Endothelial cell of umbilical vein (primary cell): ENCODE results near the gene CETN1. TPM values are rescaled to one million over a fixed set of nuclear protein-coding genes. Genes with fewer than 3 reads are reported as not detected.

Experiments
- BruUV-seq: library from RNA; stranded (reverse); fragments of 400-500 nt; replicated peaks from 2 replicates; lab custom pipeline; 2021; lab: Mats Ljungman, UMichigan
- CTCF ChIA-PET: fragments of 300-600, 350-600 bp; sonication (Branson Sonifier 250); formaldehyde crosslinking; loops from one replicate; lab custom pipeline; 2021; ENCODE audit warnings: antibody characterized with exemption, inconsistent platforms; lab: Charles Lee
- POLR2A ChIA-PET: fragments of 300-600, 350-600 bp; sonication (Branson Sonifier 250); formaldehyde crosslinking; loops from one replicate; lab custom pipeline; 2021; ENCODE audit warnings: antibody characterized with exemption, inconsistent platforms; lab: Charles Lee
- DNase-seq: peaks from one replicate; pipeline ENCODE4 v3.0.0-alpha.2; 2011; ENCODE audit warnings: low read depth, low spot score
- FAIRE-seq: peaks from 2 replicates; lab custom pipeline; 2011; peaks lifted over from hg19 to GRCh38; lab: Jason Lieb, UNC
- H2AFZ ChIP-seq: 2 replicates; pipeline ENCODE4 v1.6.0; 2012; ENCODE audit warnings: low read depth, low read length, control low read depth, inconsistent platforms
- H3K27ac ChIP-seq: 2 replicates; pipeline ENCODE4 v1.5.1; 2011; ENCODE audit warnings: low read depth, mild to moderate bottlenecking, control low read depth, low read length, moderate library complexity; ENCODE audit not compliant: insufficient read depth
- H3K27me3 ChIP-seq, 2 experiments: 2 replicates each; pipeline versions ENCODE4 v1.6.0 to v1.6.1; 2011; ENCODE audit warnings: low read length in 2 of 2, mixed read lengths in 1 of 2; ENCODE audit not compliant: control insufficient read depth in 2 of 2, insufficient read depth in 2 of 2
- H3K36me3 ChIP-seq, 2 experiments: 2 replicates in 1 of 2; 3 replicates in 1 of 2; pipeline ENCODE4 v1.5.1; 2011; ENCODE audit warnings: low read length in 2 of 2, mild to moderate bottlenecking in 1 of 2, moderate library complexity in 1 of 2; ENCODE audit not compliant: control insufficient read depth in 2 of 2, insufficient read depth in 2 of 2; ENCODE audit errors: extremely low read depth in 1 of 2
- H3K4me1 ChIP-seq: 3 replicates; pipeline ENCODE4 v1.5.1; 2011; ENCODE audit warnings: mild to moderate bottlenecking, low read length; ENCODE audit not compliant: control insufficient read depth, insufficient read depth; ENCODE audit errors: extremely low read depth
- H3K4me2 ChIP-seq: 2 replicates; pipeline ENCODE4 v1.6.1; 2011; ENCODE audit warnings: low read length, control low read depth, mixed read lengths; ENCODE audit not compliant: insufficient read depth
- H3K4me3 ChIP-seq, 3 experiments: fragments of 200-600 bp in 1 of 3; sonication (generic), shearing (Covaris generic) in 1 of 3; replicated peaks in 1 of 3; 2 replicates each; pipeline ENCODE4 v1.5.1; 2011 to 2016; ENCODE audit warnings: control low read depth in 3 of 3, low read length in 3 of 3, mild to moderate bottlenecking in 2 of 3, inconsistent platforms in 1 of 3, low read depth in 1 of 3, moderate library complexity in 1 of 3; ENCODE audit not compliant: insufficient read depth in 1 of 3
- H3K79me2 ChIP-seq: 2 replicates; pipeline ENCODE4 v1.6.0; 2012; ENCODE audit warnings: low read length, inconsistent platforms; ENCODE audit not compliant: control insufficient read depth, insufficient read depth
- H3K9ac ChIP-seq: replicated peaks from 2 replicates; pipeline ENCODE3; 2011; ENCODE audit warnings: low read length, control low read depth; ENCODE audit not compliant: insufficient read depth; ENCODE audit errors: extremely low read depth
- H3K9me1 ChIP-seq: replicated peaks from 3 replicates; pipeline ENCODE4 v1.6.0; 2011; ENCODE audit warnings: mild to moderate bottlenecking, low read length; ENCODE audit not compliant: control insufficient read depth, insufficient read depth; ENCODE audit errors: extremely low read depth
- H3K9me3 ChIP-seq: replicated peaks from 2 replicates; pipeline ENCODE4 v1.5.1; 2012; ENCODE audit warnings: low read length, inconsistent platforms; ENCODE audit not compliant: control insufficient read depth, insufficient read depth
- H4K20me1 ChIP-seq: replicated peaks from 2 replicates; pipeline ENCODE3; 2011; ENCODE audit warnings: mild to moderate bottlenecking, low read length; ENCODE audit not compliant: control insufficient read depth, insufficient read depth; ENCODE audit errors: extremely low read depth
- CTCF ChIP-seq, 2 donors: IDR thresholded peaks; 1 replicate in 1 of 2; 2 replicates in 1 of 2; pipeline ENCODE4 v1.5.1; 2011; ENCODE audit warnings: low read length in 2 of 2, mild to moderate bottlenecking in 2 of 2, moderate library complexity in 2 of 2, control low read depth in 1 of 2, inconsistent platforms in 1 of 2, low read depth in 1 of 2; ENCODE audit not compliant: insufficient read depth in 1 of 2; ENCODE audit errors: extremely low read depth in 1 of 2
- EZH2 ChIP-seq: IDR thresholded peaks from 2 replicates; pipeline ENCODE4 v1.6.1; 2012; ENCODE audit warnings: borderline replicate concordance, low read depth, mild to moderate bottlenecking, moderate library complexity, low read length, inconsistent platforms; ENCODE audit not compliant: severe bottlenecking
- FOS ChIP-seq: IDR thresholded peaks from 2 replicates; pipeline ENCODE4 v1.6.1; 2011; ENCODE audit warnings: mild to moderate bottlenecking, low read length, moderate library complexity, borderline replicate concordance; ENCODE audit not compliant: insufficient read depth
- GATA2 ChIP-seq: IDR thresholded peaks from 2 replicates; pipeline ENCODE4 v1.7.0; 2011; ENCODE audit warnings: low read depth, mild to moderate bottlenecking, moderate library complexity, mixed read lengths, low read length; ENCODE audit not compliant: insufficient read length, insufficient read depth
- JUN ChIP-seq: IDR thresholded peaks from 2 replicates; pipeline ENCODE4 v1.6.1; 2011; ENCODE audit warnings: borderline replicate concordance, low read depth; ENCODE audit not compliant: insufficient read length, insufficient read depth
- MAX ChIP-seq: IDR thresholded peaks from 2 replicates; pipeline ENCODE4 v1.6.1; 2011; ENCODE audit not compliant: insufficient read depth, insufficient read length
- MYC ChIP-seq: IDR thresholded peaks from one replicate; pipeline ENCODE4 v1.6.1; 2011; ENCODE audit warnings: mild to moderate bottlenecking, low read depth, low read length
- POLR2A ChIP-seq: IDR thresholded peaks from 2 replicates; pipeline ENCODE4 v1.6.1; 2012; ENCODE audit warnings: low read depth, mild to moderate bottlenecking, control low read depth, low read length
- POLR2AphosphoS5 ChIP-seq: IDR thresholded peaks from 2 replicates; pipeline ENCODE4 v1.6.1; 2012; ENCODE audit warnings: low read depth, mild to moderate bottlenecking, control low read depth, low read length, moderate library complexity; ENCODE audit not compliant: insufficient read depth
- dilution Hi-C: fragments of 300-500 bp; cut with MboI; formaldehyde crosslinking; loops from one replicate; pipeline ENCODE4 v1.15.0; 2019; ENCODE audit warnings: low sequenced_read_pairs; ENCODE audit not compliant: extremely low pct_ligation_motif_present
- intact Hi-C: fragments of 100-400 bp; cut with micrococcal nuclease; formaldehyde crosslinking; loops from one replicate; pipeline ENCODE4 v1.10.0; 2022
- polyA plus RNA-seq, 4 experiments: library from polyadenylated mRNA; depleted of rRNA in 3 of 4; stranded (reverse) in 3 of 4; unstranded in 1 of 4; fragments of >200 nt; gene quantifications; 2 replicates each; pipeline versions ENCODE4 v1.2.1 to v1.2.3, GENCODE V29; 2011 to 2012; ENCODE audit warnings: missing spikeins in 1 of 4
- total RNA-seq: library from RNA; stranded (reverse); gene quantifications from 2 replicates; pipeline ENCODE4 v1.2.3, GENCODE V29; 2021

CETN1 gene
- total and polyA plus RNA-seq, 2 donors (not counting 3 experiments of a cell fraction or from before 2014, with no cell fraction given) = not detected

GRCh38 chr18:549967-550366, 30.2 kb upstream of the CETN1 start:
- Histone ChIP-seq H3K79me2 (no peaks in the 10 kb centered on the region), H3K9ac (no peak overlapping the region), H4K20me1 (no peaks in the 10 kb centered on the region), H3K9me3 (no peaks in the 10 kb centered on the region), H3K4me1 (no peaks in the 10 kb centered on the region), H3K4me2 (no peak overlapping the region), H3K9me1 (no peaks in the 10 kb centered on the region), H3K36me3 (no peaks in the 10 kb centered on the region), H3K27me3 (peaks cover 10 to 11% of the 10 kb centered on the region in 2 experiments), H3K4me3 (no peak overlapping the region), H2AFZ (no peak overlapping the region), H3K27ac (no peak overlapping the region)
- ChIA-PET POLR2A (no interaction called here), CTCF (no interaction called here)
- FAIRE-seq (no peak), DNase-seq (no peak)
- BruUV-seq = no TSS peak
- dilution Hi-C loops = no loop called here
- TF ChIP-seq POLR2AphosphoS5 (no peak), POLR2A (no peak), FOS (no peak), EZH2 (no peak), CTCF (IDR thresholded peaks at IDR 0.05; ENCODE audit: extremely low read depth in 1 of 2, insufficient read depth in 1 of 2, low read depth in 1 of 2, low read length in 2 of 2) (no peak), MAX (no peak), GATA2 (no peak), JUN (no peak), MYC (no peak)
- intact Hi-C loops = no loop called here
